ENCODE data around the gene RIT1.
"Not testable (repeated sequence)": the region's sequence is repeated elsewhere in the genome, so short reads cannot be mapped to it uniquely, and the experiment has no call there.

The RIT1 gene

GRCh38 chr1:155897746-155898145 is 13.4 kb downstream of the RIT1 start:
- Histone ChIP-seq H3K36me3 (replicated peaks; ENCODE audit: low read depth, low read length) (peaks cover 34% of the 10 kb centered on the region), H4K20me1 (ENCODE audit: insufficient read depth, low read length) (peaks cover 4% of the 10 kb centered on the region; the same call in 1 of the 2 replicates), H3K4me1 (ENCODE audit: low read length) (no peaks in the 10 kb centered on the region)

DNA sequence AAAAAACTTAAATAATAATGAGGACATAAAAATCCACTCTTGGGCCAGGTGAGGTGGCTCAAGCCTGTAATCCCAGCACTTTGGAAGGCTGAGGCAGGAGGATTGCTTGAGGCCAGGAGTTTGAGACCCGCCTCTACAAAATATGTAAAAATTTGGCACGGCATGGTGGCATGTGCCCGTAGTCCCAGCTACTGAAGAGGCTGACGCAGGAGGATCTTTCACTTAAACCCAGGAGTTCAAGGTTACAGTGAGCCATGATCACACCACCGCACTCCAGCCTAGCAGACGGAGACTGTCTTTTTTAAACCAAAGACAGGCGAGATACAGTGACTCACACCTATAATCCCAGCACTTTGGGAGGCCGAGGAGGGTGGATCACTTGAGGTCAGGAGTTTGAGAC is 14.7 kb downstream of the RIT1 start:
- H3K79me2 ChIP-seq (ENCODE audit: low read length); H3K4me1 ChIP-seq (ENCODE audit: low read length); H3K27ac ChIP-seq (ENCODE audit: low read length); H3K4me3 ChIP-seq (ENCODE audit: low read length); H3K4me2 ChIP-seq (ENCODE audit: low read length); H3K9me3 ChIP-seq (ENCODE audit: insufficient read depth, low read length); H4K20me1 ChIP-seq (ENCODE audit: insufficient read depth, low read length); H3K27me3 ChIP-seq (ENCODE audit: low read depth, low read length); H3K9ac ChIP-seq (ENCODE audit: low read length); H2AFZ ChIP-seq (ENCODE audit: low read depth, low read length): not testable (repeated sequence)
- H3K36me3 ChIP-seq (replicated peaks; ENCODE audit: low read depth, low read length), result peaks cover 34% of the 10 kb centered on the region

More at GRCh38 chr1:155897746-155898145, 13.4 kb downstream of the RIT1 start:
- no peak for TF ChIP-seq EZH2phosphoT487 (IDR thresholded peaks at IDR 0.05; ENCODE audit: low read depth)
- TF ChIP-seq, protein P1, sequence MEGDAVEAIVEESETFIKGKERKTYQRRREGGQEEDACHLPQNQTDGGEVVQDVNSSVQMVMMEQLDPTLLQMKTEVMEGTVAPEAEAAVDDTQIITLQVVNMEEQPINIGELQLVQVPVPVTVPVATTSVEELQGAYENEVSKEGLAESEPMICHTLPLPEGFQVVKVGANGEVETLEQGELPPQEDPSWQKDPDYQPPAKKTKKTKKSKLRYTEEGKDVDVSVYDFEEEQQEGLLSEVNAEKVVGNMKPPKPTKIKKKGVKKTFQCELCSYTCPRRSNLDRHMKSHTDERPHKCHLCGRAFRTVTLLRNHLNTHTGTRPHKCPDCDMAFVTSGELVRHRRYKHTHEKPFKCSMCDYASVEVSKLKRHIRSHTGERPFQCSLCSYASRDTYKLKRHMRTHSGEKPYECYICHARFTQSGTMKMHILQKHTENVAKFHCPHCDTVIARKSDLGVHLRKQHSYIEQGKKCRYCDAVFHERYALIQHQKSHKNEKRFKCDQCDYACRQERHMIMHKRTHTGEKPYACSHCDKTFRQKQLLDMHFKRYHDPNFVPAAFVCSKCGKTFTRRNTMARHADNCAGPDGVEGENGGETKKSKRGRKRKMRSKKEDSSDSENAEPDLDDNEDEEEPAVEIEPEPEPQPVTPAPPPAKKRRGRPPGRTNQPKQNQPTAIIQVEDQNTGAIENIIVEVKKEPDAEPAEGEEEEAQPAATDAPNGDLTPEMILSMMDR (IDR thresholded peaks at IDR 0.05; ENCODE audit: low read depth, low read length), result no peak
- H3K9me3 ChIP-seq (ENCODE audit: insufficient read depth, low read length), result no peaks in the 10 kb centered on the region
- no peaks in the 10 kb centered on the region for H3K79me2 ChIP-seq (ENCODE audit: low read length)
- no peaks in the 10 kb centered on the region for H3K27me3 ChIP-seq (ENCODE audit: low read depth, low read length)
- no peak overlapping the region for H2AFZ ChIP-seq (ENCODE audit: low read depth, low read length)
- H3K4me2 ChIP-seq (ENCODE audit: low read length), result no peak overlapping the region
- no peak overlapping the region for H3K4me3 ChIP-seq (ENCODE audit: low read length)
- H3K9ac ChIP-seq (ENCODE audit: low read length), result no peak overlapping the region
- no peak overlapping the region for H3K27ac ChIP-seq (ENCODE audit: low read length)

DNA sequence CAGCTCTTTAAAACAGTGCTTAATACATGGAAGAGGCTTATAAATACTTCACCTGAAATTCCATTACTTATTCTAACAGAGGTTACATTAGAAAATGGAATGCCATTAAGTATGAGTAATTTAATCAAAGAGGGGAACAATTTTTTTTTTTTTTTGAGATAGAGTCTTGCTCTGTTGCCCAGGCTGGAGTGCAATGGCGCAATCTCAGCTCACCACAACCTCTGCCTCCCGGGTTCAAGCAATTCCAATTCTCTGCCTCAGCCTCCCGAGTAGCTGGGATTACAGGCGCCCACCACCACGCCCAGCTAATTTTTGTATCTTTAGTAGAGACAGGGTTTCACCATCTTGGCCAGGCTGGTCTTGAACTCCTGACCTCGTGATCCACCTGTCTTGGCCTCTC is 15.5 kb downstream of the RIT1 start:
- H3K4me1 ChIP-seq (ENCODE audit: low read length); H3K9ac ChIP-seq (ENCODE audit: low read length); H3K4me3 ChIP-seq (ENCODE audit: low read length); H3K27ac ChIP-seq (ENCODE audit: low read length); H4K20me1 ChIP-seq (ENCODE audit: insufficient read depth, low read length); H3K79me2 ChIP-seq (ENCODE audit: low read length); H3K4me2 ChIP-seq (ENCODE audit: low read length); H2AFZ ChIP-seq (ENCODE audit: low read depth, low read length); H3K27me3 ChIP-seq (ENCODE audit: low read depth, low read length); H3K9me3 ChIP-seq (ENCODE audit: insufficient read depth, low read length): not testable (repeated sequence)
- peaks cover 33% of the 10 kb centered on the region for H3K36me3 ChIP-seq (replicated peaks; ENCODE audit: low read depth, low read length)

- Histone ChIP-seq H2AFZ (ENCODE audit: low read depth, low read length) (no peak overlapping the region), H3K9me3 (ENCODE audit: insufficient read depth, low read length) (no peaks in the 10 kb centered on the region), H3K27ac (ENCODE audit: low read length) (no peak overlapping the region), H4K20me1 (ENCODE audit: insufficient read depth, low read length) (peaks cover 5% of the 10 kb centered on the region; the same call in 1 of the 2 replicates), H3K27me3 (ENCODE audit: low read depth, low read length) (no peaks in the 10 kb centered on the region), H3K79me2 (ENCODE audit: low read length) (no peaks in the 10 kb centered on the region), H3K36me3 (replicated peaks; ENCODE audit: low read depth, low read length) (peaks cover 15% of the 10 kb centered on the region), H3K4me2 (ENCODE audit: low read length) (no peak overlapping the region), H3K9ac (ENCODE audit: low read length) (no peak overlapping the region), H3K4me3 (ENCODE audit: low read length) (no peak overlapping the region), H3K4me1 (ENCODE audit: low read length) (no peaks in the 10 kb centered on the region)
- TF ChIP-seq, protein P1 (IDR thresholded peaks at IDR 0.05; ENCODE audit: low read depth, low read length), result no peak
- TF ChIP-seq EZH2phosphoT487 (IDR thresholded peaks at IDR 0.05; ENCODE audit: low read depth), result no peak
Observed at GRCh38 chr1:155893389-155894142, 17.6 kb downstream of the RIT1 start.

- TF ChIP-seq, protein P1 (IDR thresholded peaks at IDR 0.05; ENCODE audit: low read depth, low read length), result no peak
- TF ChIP-seq EZH2phosphoT487 (IDR thresholded peaks at IDR 0.05; ENCODE audit: low read depth), result no peak
Observed at GRCh38 chr1:155892796-155893195, 18.4 kb downstream of the RIT1 start.

More at GRCh38 chr1:155892796-155893195, 18.4 kb downstream of the RIT1 start:
- H3K79me2 ChIP-seq (ENCODE audit: low read length), result no peaks in the 10 kb centered on the region
- H4K20me1 ChIP-seq (ENCODE audit: insufficient read depth, low read length), result peaks cover 5% of the 10 kb centered on the region; the same call in 1 of the 2 replicates
- no peak overlapping the region for H3K4me2 ChIP-seq (ENCODE audit: low read length)
- H3K27me3 ChIP-seq (ENCODE audit: low read depth, low read length), result no peaks in the 10 kb centered on the region
- H3K4me3 ChIP-seq (ENCODE audit: low read length), result no peak overlapping the region
- no peak overlapping the region for H3K9ac ChIP-seq (ENCODE audit: low read length)
- H2AFZ ChIP-seq (ENCODE audit: low read depth, low read length), result no peak overlapping the region
- H3K4me1 ChIP-seq (ENCODE audit: low read length), result no peaks in the 10 kb centered on the region
- H3K36me3 ChIP-seq (replicated peaks; ENCODE audit: low read depth, low read length), result peaks cover 12% of the 10 kb centered on the region
- no peak overlapping the region for H3K27ac ChIP-seq (ENCODE audit: low read length)
- H3K9me3 ChIP-seq (ENCODE audit: insufficient read depth, low read length), result no peaks in the 10 kb centered on the region
